Stimulated activated naive CD8-positive, alpha-beta T cell treated with anti-CD3 and anti-CD28 coated beads, Interleukin-15, amount 100 ng/mL, for 72 hours (primary cell): ENCODE measurements around the gene SLC43A2.

Experiments
- ATAC-seq: fragments of 150-1000 bp; cut with Tn5 transposase; 2 replicates; pipeline ENCODE4 v1.10.0; 2021; ENCODE audit warnings: mild to moderate bottlenecking, moderate library complexity
- DNase-seq, 2 donors: peaks; one replicate each; pipeline ENCODE4 v3.0.0; 2021 to 2022
- H3K27ac Mint-ChIP-seq, 2 donors: one replicate each; pipeline ENCODE4 v1.8.0; 2022; ENCODE audit warnings: mild to moderate bottlenecking in 2 of 2, mixed read lengths in 2 of 2, moderate library complexity in 2 of 2
- H3K27me3 Mint-ChIP-seq: one replicate; pipeline ENCODE4 v1.8.0; 2022; ENCODE audit warnings: mixed read lengths
- H3K4me1 Mint-ChIP-seq: one replicate; pipeline ENCODE4 v1.8.0; 2022; ENCODE audit warnings: mild to moderate bottlenecking, mixed read lengths
- H3K4me3 Mint-ChIP-seq, 2 donors: one replicate each; pipeline ENCODE4 v1.8.0; 2022; ENCODE audit warnings: mild to moderate bottlenecking in 2 of 2, mixed read lengths in 2 of 2, moderate library complexity in 1 of 2
- H3K9me3 Mint-ChIP-seq, 2 donors: one replicate each; pipeline ENCODE4 v1.8.0; 2022; ENCODE audit warnings: mixed read lengths in 2 of 2

The SLC43A2 gene

DNA sequence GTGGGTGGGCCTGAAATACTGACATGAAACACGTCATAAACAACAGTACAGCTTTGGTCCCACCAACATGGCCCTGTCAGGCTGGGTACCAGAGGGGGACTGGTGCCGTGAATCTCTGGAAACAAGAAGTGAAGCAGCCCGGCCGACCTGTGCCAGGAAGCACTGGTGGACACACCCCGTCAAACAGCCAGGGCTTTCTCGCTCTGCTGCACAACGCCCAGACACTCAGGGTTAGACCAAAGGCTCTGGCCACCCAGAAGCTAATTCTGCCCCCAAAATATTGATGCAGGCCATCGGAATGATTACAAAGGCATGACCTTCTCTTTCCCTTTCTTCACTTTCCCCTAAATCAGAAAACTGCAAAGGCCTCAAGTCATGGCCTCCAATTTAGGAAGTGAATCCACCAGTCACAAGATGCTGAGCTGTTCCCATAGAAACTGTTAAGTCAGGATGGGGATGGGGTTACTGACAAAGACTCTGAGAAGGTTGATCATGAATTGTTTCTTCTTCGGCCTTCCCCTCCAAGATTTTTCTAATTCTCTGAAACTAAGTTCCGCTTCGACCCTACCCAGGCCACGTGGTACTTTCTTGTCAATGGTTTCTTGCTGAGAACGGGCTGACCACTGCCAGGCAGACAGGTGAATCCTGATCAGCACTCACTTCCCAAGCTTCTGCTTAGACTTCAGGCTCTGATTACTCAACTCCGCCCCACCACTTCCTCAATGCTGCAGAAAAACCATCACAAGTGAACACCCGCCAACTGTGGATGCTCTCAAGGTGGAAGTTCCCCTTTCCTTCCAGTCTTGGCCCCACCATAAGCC lies 72.8 kb downstream of the SLC43A2 start:
- Mint-ChIP-seq H3K9me3 (no peaks in the 10 kb centered on the region), H3K27me3 (no peaks in the 10 kb centered on the region), H3K4me3 (no peak overlapping the region), H3K4me1 (peaks cover 32% of the 10 kb centered on the region), H3K27ac (no peak overlapping the region)
- no peak for ATAC-seq
- DNase-seq, result no peak

DNA sequence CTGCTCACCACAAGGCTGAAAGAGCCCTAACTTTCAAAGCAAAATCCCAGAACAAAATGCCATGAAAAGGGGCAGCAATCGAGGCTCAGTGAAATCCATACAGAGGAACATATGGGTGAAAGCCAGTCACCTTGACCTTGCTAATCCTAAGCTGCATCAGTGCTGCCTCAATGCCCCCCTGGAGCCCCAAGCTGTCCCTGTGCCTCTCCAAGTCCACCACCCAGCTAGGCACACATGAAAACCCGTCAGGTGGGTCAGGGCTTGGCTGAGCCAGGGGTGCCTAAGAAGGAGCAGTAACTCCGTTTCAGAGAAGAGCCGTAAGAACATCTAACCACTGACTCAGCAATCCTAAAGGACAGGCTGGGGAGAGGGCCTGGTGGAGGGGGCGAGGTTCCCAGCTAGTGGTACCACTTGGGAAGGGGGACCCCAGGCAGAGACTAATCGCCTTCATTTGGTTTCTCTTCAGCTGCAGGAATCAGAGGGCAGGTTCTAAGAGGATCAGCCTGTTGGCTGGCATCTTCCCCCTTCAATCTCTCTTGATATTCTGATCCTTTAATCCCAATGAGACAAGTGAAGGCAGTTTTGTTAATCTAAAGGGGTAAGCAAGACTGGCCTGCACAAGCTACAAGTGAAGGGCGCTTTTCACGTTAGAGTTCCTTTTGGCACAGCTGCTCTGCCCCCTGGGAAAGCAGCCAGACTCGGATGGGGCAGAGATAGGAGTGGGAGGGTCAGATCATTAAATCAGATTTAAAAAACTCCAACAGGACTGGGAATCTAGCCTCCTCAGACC lies 73.7 kb downstream of the SLC43A2 start:
- H3K27ac Mint-ChIP-seq, result peak overlapping the region in 1 of 2 donors; percentile 38
- H3K4me3 Mint-ChIP-seq, result no peak overlapping the region
- peaks cover 27% of the 10 kb centered on the region for H3K4me1 Mint-ChIP-seq
- H3K9me3 Mint-ChIP-seq, result no peaks in the 10 kb centered on the region
- DNase-seq (no peak), ATAC-seq (no peak)
- H3K27me3 Mint-ChIP-seq, result no peaks in the 10 kb centered on the region

DNA sequence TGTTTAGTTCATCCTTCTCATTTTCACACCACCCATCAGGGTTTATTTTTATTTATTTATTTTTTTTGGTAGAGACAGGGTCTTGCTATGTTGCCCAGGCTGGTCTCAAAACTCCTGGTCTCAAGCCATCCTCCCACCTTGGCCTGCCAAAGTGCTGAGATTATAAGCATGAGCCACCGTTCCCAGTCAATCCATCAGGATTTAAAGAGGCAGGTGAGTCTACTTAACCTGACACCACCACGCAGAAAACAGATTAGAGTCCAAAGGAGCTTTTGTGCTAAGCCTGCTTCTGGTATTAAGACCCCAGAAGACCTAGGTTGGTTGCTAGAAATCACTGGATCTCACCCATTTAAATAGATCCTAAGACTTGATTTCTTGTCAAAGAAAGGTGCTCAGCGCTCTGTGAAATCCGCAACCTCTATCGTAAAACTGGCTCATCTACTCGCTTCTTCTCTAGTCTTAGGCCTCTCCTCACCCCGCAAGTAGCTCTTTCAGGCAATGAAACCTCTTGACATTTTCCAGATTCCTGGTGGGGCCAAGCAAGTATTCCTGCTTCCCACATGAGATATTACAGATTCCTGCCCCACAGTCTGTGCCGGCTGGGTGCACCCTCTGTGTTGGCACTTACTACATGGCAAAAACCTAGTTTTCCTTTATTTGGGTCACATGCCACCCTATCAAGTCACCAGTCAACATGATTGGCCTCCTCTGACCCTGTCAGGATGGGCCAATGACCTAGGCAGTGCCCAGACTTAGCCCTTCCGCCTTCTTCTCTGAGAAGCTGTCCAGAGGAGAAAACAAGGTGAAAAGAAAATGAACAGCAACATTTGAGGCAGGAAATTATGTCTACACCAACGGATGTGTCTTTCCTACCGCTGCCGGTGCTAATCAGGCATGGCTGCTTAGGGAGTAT lies 75.0 kb downstream of the SLC43A2 start:
- H3K4me3 Mint-ChIP-seq, result no peak overlapping the region
- H3K27me3 Mint-ChIP-seq, result no peaks in the 10 kb centered on the region
- peaks cover 16% of the 10 kb centered on the region for H3K4me1 Mint-ChIP-seq
- peak overlapping the region in 1 of 2 donors; percentile 80 for H3K27ac Mint-ChIP-seq
- ATAC-seq (no peak), DNase-seq (no peak)
- H3K9me3 Mint-ChIP-seq, result no peaks in the 10 kb centered on the region

DNA sequence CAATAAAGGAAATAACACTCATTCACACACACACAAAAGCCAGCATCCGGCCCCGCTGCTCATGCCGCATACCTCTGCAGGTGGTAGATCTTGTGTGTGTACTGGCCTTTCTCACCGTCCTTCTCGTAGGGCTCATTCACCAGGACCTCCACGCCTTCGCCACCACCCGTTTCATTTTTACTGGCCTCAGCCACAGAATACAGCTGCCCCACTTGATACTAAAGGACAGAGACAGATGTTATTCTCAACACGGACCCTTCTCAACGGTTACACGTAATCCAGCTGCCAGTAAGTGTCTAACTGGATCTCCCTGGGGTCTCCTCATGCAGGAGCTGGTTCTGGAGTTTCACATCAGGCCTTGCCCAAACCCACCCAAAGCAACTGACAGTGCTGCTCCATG lies 75.7 kb downstream of the SLC43A2 start:
- Mint-ChIP-seq H3K4me3 (no peak overlapping the region), H3K27ac (no peak overlapping the region), H3K4me1 (peaks cover 16% of the 10 kb centered on the region), H3K9me3 (no peaks in the 10 kb centered on the region), H3K27me3 (no peaks in the 10 kb centered on the region)
- no peak for DNase-seq
- ATAC-seq, result no peak

DNA sequence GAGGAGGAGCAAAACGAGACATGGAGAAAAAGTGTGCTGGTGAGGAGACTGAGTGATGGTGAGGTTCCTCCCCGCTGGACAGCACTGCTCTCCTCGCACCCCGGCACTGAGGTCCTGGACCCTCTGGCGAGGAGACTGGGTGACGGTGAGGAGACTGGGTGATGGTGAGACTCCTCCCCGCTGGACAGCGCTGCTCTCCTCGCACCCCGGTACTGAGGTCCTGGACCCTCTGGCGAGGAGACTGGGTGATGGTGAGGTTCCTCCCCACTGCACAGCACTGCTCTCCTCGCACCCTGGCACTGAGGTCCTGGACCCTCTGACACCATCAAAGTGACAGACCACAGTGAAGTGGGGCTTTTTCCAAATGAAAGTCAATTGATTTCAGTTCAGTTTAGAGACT lies 76.9 kb downstream of the SLC43A2 start:
- Mint-ChIP-seq H3K9me3 (no peaks in the 10 kb centered on the region), H3K27me3 (no peaks in the 10 kb centered on the region), H3K4me3 (no peak overlapping the region), H3K27ac (peak overlapping the region; percentile 66 to 69), H3K4me1 (peaks cover 16% of the 10 kb centered on the region)
- DNase-seq (no peak), ATAC-seq (no peak)

DNA sequence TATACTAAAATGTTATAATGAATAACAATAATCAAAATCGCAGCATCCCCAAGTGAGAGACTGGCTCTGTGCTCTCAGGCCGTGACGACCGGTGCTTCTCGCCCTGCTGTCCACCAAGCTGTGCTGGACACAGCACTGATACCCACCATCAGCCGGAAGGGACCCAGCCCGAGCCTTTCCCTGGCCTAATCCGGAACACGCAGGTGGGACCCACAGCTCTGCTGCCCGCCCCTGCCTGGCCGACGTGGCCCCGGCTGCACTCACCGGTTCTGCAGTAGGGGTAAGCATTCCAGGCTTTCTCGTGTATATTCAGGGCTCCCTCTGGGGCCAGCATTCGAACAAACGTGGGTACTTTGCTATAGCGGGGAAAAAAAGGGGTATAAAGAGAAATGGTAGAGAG lies 80.6 kb downstream of the SLC43A2 start:
- no peak for ATAC-seq
- no peak for DNase-seq
- Mint-ChIP-seq H3K27me3 (no peaks in the 10 kb centered on the region), H3K4me1 (peaks cover 10% of the 10 kb centered on the region), H3K27ac (no peak overlapping the region), H3K9me3 (no peaks in the 10 kb centered on the region), H3K4me3 (no peak overlapping the region)

DNA sequence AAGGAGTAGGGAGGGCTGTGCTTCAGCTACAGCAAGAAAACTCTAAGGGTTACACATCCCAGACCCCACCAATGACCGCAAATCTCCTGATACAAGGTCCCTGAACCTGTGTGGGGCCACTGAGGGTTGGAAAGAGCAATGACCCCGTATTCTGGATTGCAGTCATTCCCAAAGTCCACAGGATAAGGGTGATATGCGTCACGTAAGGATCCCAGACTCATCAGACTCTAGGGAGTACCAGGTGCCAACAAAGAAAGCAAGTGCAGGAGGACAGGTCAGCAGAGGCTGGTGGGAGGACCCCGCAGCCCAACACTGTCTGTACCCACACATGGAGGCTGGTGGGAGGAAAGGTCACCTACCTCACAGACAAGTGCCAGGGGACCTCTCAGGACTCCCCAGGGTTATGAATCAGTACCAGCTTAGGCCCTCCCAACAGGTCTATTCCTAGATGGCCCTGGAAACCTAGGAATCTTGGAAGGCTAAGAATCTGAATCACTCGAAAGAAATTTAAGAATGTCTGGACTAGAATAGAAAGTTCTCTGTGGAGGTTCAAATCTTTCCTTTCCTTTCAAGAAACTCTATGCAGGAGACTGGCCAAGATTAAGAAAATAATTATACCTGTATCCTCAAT lies 82.2 kb downstream of the SLC43A2 start:
- no peaks in the 10 kb centered on the region for H3K9me3 Mint-ChIP-seq
- ATAC-seq (no peak), DNase-seq (no peak)
- no peak overlapping the region for H3K27ac Mint-ChIP-seq
- peaks cover 5% of the 10 kb centered on the region for H3K4me1 Mint-ChIP-seq
- H3K27me3 Mint-ChIP-seq, result no peaks in the 10 kb centered on the region
- H3K4me3 Mint-ChIP-seq, result no peak overlapping the region

DNA sequence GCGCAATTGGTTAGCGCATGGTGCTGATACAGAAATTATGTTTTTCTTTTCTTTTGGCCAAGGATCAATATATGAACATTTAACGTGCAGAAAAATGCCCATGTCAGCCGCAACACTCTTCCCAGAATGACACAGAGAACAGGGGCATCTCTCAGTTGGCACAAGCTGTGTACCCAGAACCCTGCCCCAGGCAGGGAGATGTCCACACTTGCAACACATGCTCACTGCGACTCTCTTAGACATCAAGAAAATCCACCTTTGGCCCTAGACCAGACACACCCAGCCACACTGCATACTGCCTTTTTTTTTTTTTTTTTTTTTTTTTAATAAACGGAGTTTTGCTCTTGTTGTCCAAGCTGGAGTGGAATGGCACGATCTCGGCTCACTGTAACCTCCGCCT lies 83.0 kb downstream of the SLC43A2 start:
- Mint-ChIP-seq H3K4me3 (no peak overlapping the region), H3K27ac (peak overlapping the region in 1 of 2 donors; percentile 54), H3K27me3 (no peaks in the 10 kb centered on the region), H3K4me1 (peaks cover 1% of the 10 kb centered on the region), H3K9me3 (no peaks in the 10 kb centered on the region)
- no peak for ATAC-seq
- DNase-seq, result no peak

DNA sequence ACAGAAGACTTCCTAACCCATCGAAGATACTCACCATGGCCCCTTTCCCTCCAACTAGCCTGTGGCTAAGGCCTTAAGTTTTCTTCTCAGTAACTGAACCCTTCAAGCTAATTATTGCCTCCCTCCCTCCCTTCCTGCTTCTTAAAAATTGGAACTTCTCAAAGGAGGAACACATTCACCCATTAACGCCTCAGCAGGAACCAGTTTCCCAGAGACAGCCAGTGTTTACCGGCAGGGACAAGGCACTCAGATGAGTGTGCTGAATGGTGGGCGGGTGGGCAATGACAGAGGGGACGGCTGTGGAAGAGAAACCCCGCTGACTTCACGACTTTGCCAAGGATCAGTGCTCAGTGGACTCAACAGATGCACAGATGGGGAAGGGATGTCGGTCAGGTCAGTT lies 86.3 kb downstream of the SLC43A2 start:
- no peaks in the 10 kb centered on the region for H3K27me3 Mint-ChIP-seq
- H3K4me1 Mint-ChIP-seq, result no peaks in the 10 kb centered on the region
- no peaks in the 10 kb centered on the region for H3K9me3 Mint-ChIP-seq
- H3K27ac Mint-ChIP-seq, result no peak overlapping the region
- no peak overlapping the region for H3K4me3 Mint-ChIP-seq
- no peak for ATAC-seq
- DNase-seq, result no peak

DNA sequence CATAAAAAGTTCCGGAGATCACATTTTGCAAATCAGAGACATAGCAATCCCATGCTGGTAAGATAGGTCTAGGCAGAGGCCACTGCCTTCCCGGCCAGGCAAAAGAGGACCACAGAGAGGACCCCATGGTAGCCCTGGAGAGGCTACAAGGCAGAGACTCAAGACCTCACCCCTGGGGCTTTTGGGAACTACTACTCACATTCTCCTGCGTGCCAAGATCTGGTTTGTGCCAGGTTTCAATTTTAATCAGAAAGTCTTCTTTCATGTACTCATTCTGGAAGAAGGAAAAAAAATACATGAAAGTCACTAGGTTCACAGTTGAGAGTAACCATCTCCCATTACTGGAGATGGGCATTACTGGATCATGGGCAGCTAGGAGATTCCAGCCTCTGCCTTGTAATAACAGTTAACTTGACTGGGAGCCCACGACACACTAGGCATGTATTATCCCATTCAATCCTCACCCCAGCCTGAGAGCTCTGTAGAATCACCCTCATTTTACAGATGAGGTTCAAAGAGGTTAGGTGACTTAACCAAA lies 87.2 kb downstream of the SLC43A2 start:
- DNase-seq (no peak), ATAC-seq (no peak)
- H3K27me3 Mint-ChIP-seq, result no peaks in the 10 kb centered on the region
- no peak overlapping the region for H3K27ac Mint-ChIP-seq
- no peaks in the 10 kb centered on the region for H3K4me1 Mint-ChIP-seq
- no peaks in the 10 kb centered on the region for H3K9me3 Mint-ChIP-seq
- H3K4me3 Mint-ChIP-seq, result no peak overlapping the region

DNA sequence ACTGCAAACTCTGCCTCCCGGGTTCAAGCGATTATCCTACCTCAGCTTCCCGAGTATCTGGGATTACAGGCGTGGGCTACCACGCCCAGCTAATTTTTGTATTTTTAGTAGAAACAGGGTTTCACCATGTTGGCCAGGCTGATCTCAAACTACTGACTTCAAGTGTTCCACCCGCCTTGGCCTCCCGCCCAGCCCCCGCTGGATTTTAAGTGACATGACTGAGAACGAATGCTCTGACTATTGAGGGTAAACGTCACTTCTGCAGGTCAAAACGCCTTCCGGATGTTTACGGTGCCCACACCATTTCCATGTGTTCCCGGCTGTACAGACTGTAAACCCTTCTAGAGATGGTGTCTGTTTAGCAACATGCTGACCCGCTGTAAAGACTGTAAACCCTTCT lies 88.8 kb downstream of the SLC43A2 start:
- Mint-ChIP-seq H3K27ac (no peak overlapping the region), H3K4me3 (no peak overlapping the region), H3K9me3 (no peaks in the 10 kb centered on the region), H3K27me3 (no peaks in the 10 kb centered on the region), H3K4me1 (no peaks in the 10 kb centered on the region)
- no peak for ATAC-seq
- DNase-seq, result no peak

DNA sequence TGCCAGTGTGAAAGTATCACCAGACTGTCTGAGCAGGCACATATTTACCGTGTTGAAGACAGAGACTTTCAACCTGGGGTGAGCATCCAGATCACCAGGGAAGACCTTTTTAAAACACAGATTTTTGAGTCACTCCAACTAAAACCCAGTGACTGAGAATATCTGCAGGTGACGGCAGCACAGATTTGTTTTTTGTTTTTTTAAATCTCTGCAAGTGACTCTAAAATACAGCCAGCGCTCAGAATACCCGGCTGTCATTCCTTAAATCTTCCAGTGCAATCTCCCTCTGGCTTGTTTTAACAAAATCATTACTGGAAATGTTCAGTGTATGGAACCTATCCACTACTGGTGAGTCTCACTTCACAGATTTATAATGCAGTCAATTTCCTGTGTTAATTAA lies 92.9 kb downstream of the SLC43A2 start:
- no peak for ATAC-seq

DNA sequence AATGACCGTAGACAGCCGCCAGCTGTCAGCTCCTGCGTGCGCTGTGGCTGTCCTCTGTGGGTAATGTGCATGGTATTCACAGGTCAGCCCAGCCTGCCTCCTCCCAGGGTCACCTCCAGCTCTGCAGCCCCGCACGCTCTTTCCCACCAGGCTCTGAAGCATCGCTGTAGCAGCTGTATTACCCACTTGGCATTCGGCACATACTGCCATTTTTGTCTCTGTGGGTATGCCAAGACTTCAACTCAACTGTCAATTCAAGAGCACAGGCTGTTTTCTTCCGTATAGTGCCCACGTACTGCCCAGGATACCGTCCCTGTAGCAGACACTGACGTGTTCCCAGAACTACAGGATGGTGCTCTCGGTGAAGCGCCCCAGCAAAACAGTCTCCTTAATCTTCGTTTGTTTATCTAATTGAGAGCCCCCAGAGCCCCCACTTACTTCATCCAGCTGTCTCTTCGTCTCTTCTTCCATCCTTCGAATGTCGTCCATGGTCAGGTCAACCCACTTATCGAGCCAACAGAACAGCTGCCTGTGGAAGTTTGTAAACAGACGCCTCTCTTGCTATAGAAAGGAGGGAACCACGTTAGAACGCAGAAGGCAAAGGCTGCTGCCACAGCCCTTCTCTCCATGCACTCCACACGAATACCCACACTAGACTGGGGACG lies 94.8 kb downstream of the SLC43A2 start:
- peaks cover 8% of the 10 kb centered on the region for H3K4me1 Mint-ChIP-seq
- no peaks in the 10 kb centered on the region for H3K27me3 Mint-ChIP-seq
- no peak overlapping the region for H3K4me3 Mint-ChIP-seq
- no peak for DNase-seq
- H3K9me3 Mint-ChIP-seq, result no peaks in the 10 kb centered on the region
- H3K27ac Mint-ChIP-seq, result no peak overlapping the region
- no peak for ATAC-seq

More for the DNA sequence above, 92.9 kb downstream of the SLC43A2 start:
- H3K27ac Mint-ChIP-seq, result peak overlapping the region in 1 of 2 donors; percentile 53
- H3K4me1 Mint-ChIP-seq, result no peaks in the 10 kb centered on the region
- H3K27me3 Mint-ChIP-seq, result no peaks in the 10 kb centered on the region
- DNase-seq, result no peak
- no peak overlapping the region for H3K4me3 Mint-ChIP-seq
- H3K9me3 Mint-ChIP-seq, result no peaks in the 10 kb centered on the region

DNA sequence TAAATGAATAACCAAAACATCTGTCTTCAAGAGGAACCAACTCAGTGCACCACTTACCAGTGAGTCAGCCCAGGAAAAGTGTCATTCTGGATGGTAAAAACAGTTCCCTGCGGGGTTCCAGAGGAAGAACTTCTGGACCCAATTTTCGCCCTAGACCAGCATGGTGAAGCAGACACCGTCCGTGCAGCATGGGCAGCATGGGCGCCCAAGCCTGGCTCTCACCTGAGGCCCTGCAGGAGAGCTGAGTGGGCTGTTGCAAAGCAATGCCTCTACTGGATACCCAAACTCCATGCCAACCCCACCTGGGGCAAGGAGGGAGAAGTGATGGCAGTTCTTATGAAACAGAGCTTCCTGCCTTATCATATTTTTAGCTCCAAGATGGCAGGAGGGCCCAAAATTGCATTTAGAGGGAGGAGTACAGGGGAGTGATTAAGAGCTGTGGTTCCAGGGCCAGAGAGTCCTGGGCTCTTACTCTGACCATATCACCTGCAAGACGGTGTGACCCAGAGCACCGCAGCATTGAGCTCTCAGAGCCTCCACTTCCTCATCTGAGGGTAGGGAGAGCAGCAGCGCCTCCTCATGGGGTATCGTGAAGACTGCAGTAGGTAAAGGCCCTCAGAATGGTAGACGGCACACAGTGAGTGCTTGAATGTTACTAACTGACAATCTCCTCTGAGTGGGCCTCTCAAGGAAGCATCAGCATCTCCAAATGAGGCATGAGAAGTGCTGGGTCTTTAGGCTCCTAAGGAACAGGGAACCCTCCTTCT lies 95.6 kb downstream of the SLC43A2 start:
- no peaks in the 10 kb centered on the region for H3K9me3 Mint-ChIP-seq
- H3K27ac Mint-ChIP-seq, result peak overlapping the region; percentile 40 to 48
- no peak overlapping the region for H3K4me3 Mint-ChIP-seq
- H3K27me3 Mint-ChIP-seq, result no peaks in the 10 kb centered on the region
- ATAC-seq (peak; percentile 73), DNase-seq (peak; percentile 26 to 37)
- peaks cover 8% of the 10 kb centered on the region for H3K4me1 Mint-ChIP-seq
